Measurements from ENCODE around the gene HMCN2.

Gene HMCN2

DNA sequence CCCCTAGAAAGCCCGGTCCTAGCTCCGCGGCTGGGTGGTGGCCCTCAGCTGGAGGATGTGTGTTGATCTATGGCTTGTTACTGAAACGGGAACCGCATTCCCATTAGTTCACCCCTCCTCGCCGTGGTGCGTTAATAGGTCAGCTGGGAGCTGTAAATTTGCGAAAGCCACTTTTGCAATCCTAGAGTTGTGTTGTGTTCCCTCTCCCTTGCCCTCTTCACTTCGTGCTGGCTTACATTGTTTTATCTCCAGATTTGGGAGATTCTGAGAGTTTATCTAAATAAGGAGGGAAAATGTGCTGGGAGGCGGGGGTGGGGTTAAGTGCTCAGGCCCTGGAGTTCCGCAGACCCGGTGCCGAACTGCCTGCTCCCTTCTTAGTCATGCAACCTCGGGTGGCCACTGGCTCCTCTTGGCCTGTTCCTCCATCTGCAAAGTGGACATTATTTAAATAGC lies 62.8 kb downstream of the HMCN2 start:
- TF ChIP-seq, protein P1, sequence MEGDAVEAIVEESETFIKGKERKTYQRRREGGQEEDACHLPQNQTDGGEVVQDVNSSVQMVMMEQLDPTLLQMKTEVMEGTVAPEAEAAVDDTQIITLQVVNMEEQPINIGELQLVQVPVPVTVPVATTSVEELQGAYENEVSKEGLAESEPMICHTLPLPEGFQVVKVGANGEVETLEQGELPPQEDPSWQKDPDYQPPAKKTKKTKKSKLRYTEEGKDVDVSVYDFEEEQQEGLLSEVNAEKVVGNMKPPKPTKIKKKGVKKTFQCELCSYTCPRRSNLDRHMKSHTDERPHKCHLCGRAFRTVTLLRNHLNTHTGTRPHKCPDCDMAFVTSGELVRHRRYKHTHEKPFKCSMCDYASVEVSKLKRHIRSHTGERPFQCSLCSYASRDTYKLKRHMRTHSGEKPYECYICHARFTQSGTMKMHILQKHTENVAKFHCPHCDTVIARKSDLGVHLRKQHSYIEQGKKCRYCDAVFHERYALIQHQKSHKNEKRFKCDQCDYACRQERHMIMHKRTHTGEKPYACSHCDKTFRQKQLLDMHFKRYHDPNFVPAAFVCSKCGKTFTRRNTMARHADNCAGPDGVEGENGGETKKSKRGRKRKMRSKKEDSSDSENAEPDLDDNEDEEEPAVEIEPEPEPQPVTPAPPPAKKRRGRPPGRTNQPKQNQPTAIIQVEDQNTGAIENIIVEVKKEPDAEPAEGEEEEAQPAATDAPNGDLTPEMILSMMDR (IDR thresholded peaks at IDR 0.05; ENCODE audit: low read depth, low read length), result no peak
- DNase-seq (ENCODE audit: extremely low read depth, low read depth), result no peak

DNA sequence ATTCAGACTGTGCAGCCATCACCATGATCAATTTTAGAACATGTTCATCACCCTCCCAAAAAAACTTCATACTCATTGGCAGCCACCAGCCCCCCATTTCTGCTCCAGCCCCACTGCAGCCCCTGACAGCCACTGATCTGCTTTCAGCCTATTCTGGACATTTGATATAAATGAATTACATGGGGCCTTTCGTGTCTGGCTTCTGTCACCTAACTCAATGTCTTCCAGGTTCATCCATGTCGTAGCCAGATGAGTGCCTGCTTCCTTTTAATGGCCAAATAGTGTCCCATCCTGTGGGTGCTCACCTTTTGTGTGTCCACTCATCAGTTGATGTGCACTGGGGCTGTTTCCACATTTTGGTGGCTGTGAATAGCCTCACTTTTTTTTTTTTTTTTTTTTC lies 63.5 kb downstream of the HMCN2 start:
- TF ChIP-seq, protein P1 (IDR thresholded peaks at IDR 0.05; ENCODE audit: low read depth, low read length), result no peak
- DNase-seq (ENCODE audit: extremely low read depth, low read depth), result no peak

DNA sequence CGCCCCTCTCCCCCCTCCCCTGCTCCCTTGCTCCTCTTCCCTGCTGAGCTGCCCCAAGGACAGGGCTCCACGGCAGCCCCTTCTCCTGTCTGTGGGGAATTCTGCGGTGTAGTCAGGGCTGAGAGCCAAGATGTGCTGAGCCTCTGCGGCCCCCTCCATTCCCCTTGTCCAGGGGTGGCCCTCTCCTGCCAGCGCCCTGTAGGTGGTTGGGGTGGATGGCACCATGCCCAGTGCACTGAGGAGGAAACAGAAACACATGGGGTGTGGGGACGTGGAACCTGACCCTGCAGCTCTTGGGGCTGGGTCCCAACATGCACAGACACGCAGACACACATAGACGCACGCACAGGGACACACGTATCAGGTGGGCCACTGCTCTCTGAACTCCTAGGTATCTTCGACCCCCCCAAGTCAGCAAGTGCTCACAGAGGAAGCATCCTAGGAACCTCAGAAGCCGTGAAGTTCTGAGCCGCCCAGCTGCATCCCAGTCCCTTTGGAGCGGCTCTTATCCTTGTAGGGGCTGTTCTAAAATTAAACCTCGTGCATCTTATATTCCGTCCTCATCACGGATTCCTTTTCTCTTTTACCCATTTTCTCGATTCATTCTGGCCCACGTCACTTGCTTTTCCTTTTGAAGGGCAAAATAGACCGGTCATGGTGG lies 64.8 kb downstream of the HMCN2 start:
- no peak for DNase-seq (ENCODE audit: extremely low read depth, low read depth)
- TF ChIP-seq, protein P1 (IDR thresholded peaks at IDR 0.05; ENCODE audit: low read depth, low read length), result no peak

DNA sequence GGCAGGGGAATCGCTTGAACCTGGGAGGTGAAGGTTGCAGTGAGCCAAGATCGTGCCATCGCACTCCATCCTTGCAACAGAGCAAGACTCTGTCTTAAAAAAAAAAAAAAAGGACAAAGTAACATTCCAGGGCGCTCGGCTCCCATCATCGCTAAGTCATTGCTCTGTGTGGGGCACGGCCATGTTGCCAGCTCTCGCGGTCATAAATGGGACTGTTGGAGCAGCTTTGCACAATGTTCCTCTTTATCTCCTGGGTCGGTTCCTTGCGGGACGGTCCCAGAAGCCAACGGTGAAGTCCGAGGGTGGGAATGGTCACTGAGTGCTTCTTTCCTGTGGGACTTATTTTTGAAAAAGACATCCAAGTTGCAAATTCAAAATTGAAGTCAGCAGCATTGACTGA lies 65.5 kb downstream of the HMCN2 start:
- TF ChIP-seq, protein P1 (IDR thresholded peaks at IDR 0.05; ENCODE audit: low read depth, low read length), result no peak
- no peak for DNase-seq (ENCODE audit: extremely low read depth, low read depth)

DNA sequence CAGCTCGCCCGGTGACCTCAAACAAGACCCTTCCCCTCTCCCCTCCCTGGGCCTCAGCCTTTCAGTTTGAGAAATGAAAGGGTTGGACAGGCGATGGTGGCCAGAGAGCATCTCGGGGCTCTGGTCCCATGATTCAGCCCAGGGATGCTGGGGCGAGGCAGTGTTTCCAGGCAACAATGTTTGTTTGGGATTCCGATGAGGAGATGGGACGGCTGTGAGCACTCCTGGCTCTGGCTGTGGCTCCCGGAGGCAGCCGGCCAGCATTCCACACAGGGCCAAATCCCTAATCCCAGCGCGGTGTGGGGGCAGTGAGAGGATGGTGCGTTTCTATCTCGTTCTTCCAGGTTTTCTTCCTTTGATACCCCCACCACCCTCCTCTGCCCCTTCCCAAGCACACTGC lies 66.0 kb downstream of the HMCN2 start:
- TF ChIP-seq, protein P1 (IDR thresholded peaks at IDR 0.05; ENCODE audit: low read depth, low read length), result no peak
- peak; percentile 22 for DNase-seq (ENCODE audit: extremely low read depth, low read depth)

DNA sequence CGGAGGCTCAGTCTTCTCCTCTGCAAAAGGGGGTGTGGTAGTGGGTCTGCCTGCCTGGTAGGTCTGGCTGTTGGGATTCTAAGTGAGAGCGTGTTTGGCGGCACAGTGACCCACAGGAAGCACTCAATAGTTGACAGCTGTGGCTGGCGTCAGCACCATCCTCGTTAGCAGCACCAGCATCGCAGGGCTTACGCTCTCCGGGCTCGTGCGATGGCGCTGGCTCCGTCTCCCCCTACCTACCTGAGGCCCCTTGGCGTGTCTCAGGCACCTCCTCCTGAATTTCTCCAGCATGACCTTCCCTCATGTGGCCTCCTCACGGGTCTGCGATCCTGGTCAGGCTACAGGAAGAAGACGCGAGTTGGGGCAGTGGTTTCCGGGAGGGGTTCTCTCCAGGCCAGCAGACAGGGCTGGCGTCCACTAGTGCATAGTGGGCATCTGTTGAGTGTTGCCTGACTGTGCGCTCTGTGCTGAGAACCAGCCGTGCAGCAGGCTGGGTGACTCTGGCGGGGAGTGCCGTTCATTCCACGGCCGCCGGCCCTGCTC lies 66.9 kb downstream of the HMCN2 start:
- no peak for DNase-seq (ENCODE audit: extremely low read depth, low read depth)
- TF ChIP-seq, protein P1 (IDR thresholded peaks at IDR 0.05; ENCODE audit: low read depth, low read length), result no peak

DNA sequence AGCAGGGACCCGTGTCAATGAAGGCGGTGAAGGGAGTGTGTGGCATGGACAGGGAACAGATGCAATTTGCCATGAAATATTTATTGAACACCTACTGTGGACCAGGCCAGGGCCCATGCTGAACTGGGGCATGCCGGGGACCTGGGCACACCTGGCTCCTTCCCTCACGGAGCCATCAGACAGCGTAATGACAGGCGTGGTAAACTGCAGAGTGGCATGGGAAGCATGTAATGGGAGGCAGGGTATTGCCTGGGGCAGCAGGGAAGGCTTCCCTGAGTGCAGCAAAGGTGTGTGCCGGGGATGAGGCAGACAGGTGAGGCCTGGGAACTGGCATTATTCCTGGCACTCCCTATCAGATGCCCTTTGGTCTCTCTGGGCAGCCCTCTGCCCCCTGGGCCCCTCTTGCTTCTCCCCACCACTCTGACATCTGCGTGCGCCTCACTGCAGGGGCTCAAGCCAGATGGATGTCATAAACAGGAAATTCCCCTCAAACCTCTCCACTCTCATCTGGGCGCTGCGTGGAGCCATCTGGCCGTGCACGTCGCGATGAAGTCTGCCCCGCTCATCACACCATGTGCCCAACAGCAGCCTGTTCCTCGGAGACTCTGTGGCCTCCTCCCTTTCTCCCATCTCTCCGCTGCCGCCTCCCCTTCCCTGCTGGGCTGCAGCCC lies 67.6 kb downstream of the HMCN2 start:
- TF ChIP-seq, protein P1 (IDR thresholded peaks at IDR 0.05; ENCODE audit: low read depth, low read length), result no peak
- no peak for DNase-seq (ENCODE audit: extremely low read depth, low read depth)

Data from AG09319 (cell line).